MCF 10A (cell line): ENCODE results near the gene CAPN15. TPM values are rescaled to one million over a fixed set of nuclear protein-coding genes. Genes with fewer than 3 reads are reported as not detected.

ENCODE experiments used
- BruUV-seq: library from RNA; stranded (reverse); fragments of 400-500 nt; replicated peaks from 2 replicates; lab custom pipeline; 2021; lab: Mats Ljungman, UMichigan
- CTCF ChIA-PET: fragments of 300-600 bp; sonication (Branson Sonifier 250); formaldehyde crosslinking; extraction: SDS; loops from one replicate; lab custom pipeline; 2021; ENCODE audit warnings: antibody characterized with exemption, inconsistent platforms; lab: Yijun Ruan, JAX
- POLR2A ChIA-PET: fragments of 300-600, 350-650 bp; sonication (Branson Sonifier 250); formaldehyde crosslinking; extraction: SDS; loops from one replicate; lab custom pipeline; 2020; ENCODE audit warnings: antibody characterized with exemption, inconsistent platforms; lab: Yijun Ruan, JAX
- DNase-seq: peaks from one replicate; pipeline ENCODE4 v3.0.0-alpha.2; 2018; ENCODE audit not compliant: unreplicated experiment
- H3K27ac Mint-ChIP-seq: one replicate; pipeline ENCODE4 v1.8.0; 2022; ENCODE audit warnings: mild to moderate bottlenecking, low read depth, mixed read lengths; ENCODE audit not compliant: unreplicated experiment
- H3K27me3 Mint-ChIP-seq: one replicate; pipeline ENCODE4 v1.8.0; 2022; ENCODE audit warnings: mixed read lengths; ENCODE audit not compliant: insufficient read depth, unreplicated experiment
- H3K36me3 Mint-ChIP-seq: one replicate; pipeline ENCODE4 v1.8.0; 2022; ENCODE audit warnings: mild to moderate bottlenecking, moderate library complexity, mixed read lengths; ENCODE audit not compliant: insufficient read depth, unreplicated experiment
- H3K4me1 Mint-ChIP-seq: one replicate; pipeline ENCODE4 v1.8.0; 2022; ENCODE audit warnings: mixed read lengths; ENCODE audit not compliant: insufficient read depth, unreplicated experiment
- H3K4me3 Mint-ChIP-seq: one replicate; pipeline ENCODE4 v1.8.0; 2022; ENCODE audit warnings: mild to moderate bottlenecking, moderate library complexity, mixed read lengths; ENCODE audit not compliant: unreplicated experiment
- H3K9me3 Mint-ChIP-seq: one replicate; pipeline ENCODE4 v1.8.0; 2022; ENCODE audit warnings: mixed read lengths; ENCODE audit not compliant: unreplicated experiment
- CTCF ChIP-seq: fragments of 200-600 bp; IDR thresholded peaks from one replicate; pipeline ENCODE4 v1.8.0; 2022; ENCODE audit warnings: antibody characterized with exemption, mild to moderate bottlenecking; ENCODE audit not compliant: unreplicated experiment
- intact Hi-C: fragments of 100-400 bp; cut with micrococcal nuclease; formaldehyde crosslinking; loops from 2 replicates; pipeline ENCODE4 v1.14.1; 2022
- total RNA-seq: library from RNA; stranded (reverse); gene quantifications from 2 replicates; pipeline ENCODE4 v1.2.3, GENCODE V29; 2022

The CAPN15 gene
- total RNA-seq, 1 experiment from 2014 or later = 81.1 TPM

- H3K9me3 Mint-ChIP-seq = no peaks in the 10 kb centered on the region
- H3K27me3 Mint-ChIP-seq = no peaks in the 10 kb centered on the region
- H3K27ac Mint-ChIP-seq = no peak overlapping the region
- peaks cover 7% of the 10 kb centered on the region for H3K4me1 Mint-ChIP-seq
- BruUV-seq = no TSS peak
- ChIA-PET CTCF (no interaction called here), POLR2A (no interaction called here)
- DNase-seq = no peak
- peak overlapping the region; percentile 90 for H3K4me3 Mint-ChIP-seq
- peaks cover 30% of the 10 kb centered on the region for H3K36me3 Mint-ChIP-seq
- intact Hi-C loops = no loop called here
- no peak for TF ChIP-seq CTCF
Measured at GRCh38 chr16:530111-530817, 2.8 kb downstream of the CAPN15 start.

- no TSS peak for BruUV-seq
- Mint-ChIP-seq H3K36me3 (peaks cover 34% of the 10 kb centered on the region), H3K4me3 (no peak overlapping the region), H3K27me3 (no peaks in the 10 kb centered on the region), H3K27ac (no peak overlapping the region), H3K4me1 (no peaks in the 10 kb centered on the region), H3K9me3 (no peaks in the 10 kb centered on the region)
- POLR2A ChIA-PET = interaction anchor here (0.7 kb wide), 4 partner anchors 21 to 107 kb away, joined by 3 to 5 read pairs (median 3); no protein-coding TSS in a partner anchor
- intact Hi-C loops = no loop called here
- CTCF ChIA-PET = no interaction called here
- no peak for TF ChIP-seq CTCF
- DNase-seq = no peak
Measured at GRCh38 chr16:531494-532125, 4.1 kb downstream of the CAPN15 start.

GRCh38 chr16:533391-534123 is 6.0 kb downstream of the CAPN15 start:
- TF ChIP-seq CTCF = no peak
- intact Hi-C loops = no loop called here
- no TSS peak for BruUV-seq
- Mint-ChIP-seq H3K9me3 (no peaks in the 10 kb centered on the region), H3K27me3 (no peaks in the 10 kb centered on the region), H3K36me3 (peaks cover 30% of the 10 kb centered on the region), H3K27ac (no peak overlapping the region), H3K4me1 (no peaks in the 10 kb centered on the region), H3K4me3 (no peak overlapping the region)
- CTCF ChIA-PET = interaction anchor here (0.6 kb wide), 1 partner anchor 68 kb away, joined by 3 read pairs; no protein-coding TSS in a partner anchor
- DNase-seq = no peak
- POLR2A ChIA-PET = no interaction called here

GRCh38 chr16:534135-534534 is 6.6 kb downstream of the CAPN15 start:
- no peak for TF ChIP-seq CTCF
- no peak overlapping the region for H3K4me3 Mint-ChIP-seq
- no peak for DNase-seq
- H3K27me3 Mint-ChIP-seq = no peaks in the 10 kb centered on the region
- ChIA-PET CTCF (interaction anchor here (0.6 kb wide), 1 partner anchor 67 kb away, joined by 3 read pairs; no protein-coding TSS in a partner anchor), POLR2A (interaction anchor here (0.6 to 1.0 kb wide), 2 partner anchors 108 to 299 kb away, joined by 3 read pairs; partner anchors contain the start of gene FAM234A)
- no peaks in the 10 kb centered on the region for H3K4me1 Mint-ChIP-seq
- no peak overlapping the region for H3K27ac Mint-ChIP-seq
- intact Hi-C loops = no loop called here
- no peaks in the 10 kb centered on the region for H3K9me3 Mint-ChIP-seq
- no TSS peak for BruUV-seq
- H3K36me3 Mint-ChIP-seq = peaks cover 34% of the 10 kb centered on the region
